H9 (cell line): ENCODE measurements around the gene R3HDM2. TPM values are rescaled to one million over a fixed set of nuclear protein-coding genes. Genes with fewer than 3 reads are reported as not detected.

Experiments used
- DNase-seq: peaks from one replicate; pipeline ENCODE4 v3.0.0-alpha.2; 2017
- H2AFZ ChIP-seq: one replicate; pipeline ENCODE4 v1.6.1; 2013; ENCODE audit warnings: mild to moderate bottlenecking, low read length, control low read depth, moderate library complexity
- H2AK5ac ChIP-seq: 2 replicates; pipeline ENCODE4 v1.6.1; 2013; ENCODE audit warnings: low read length, control low read depth, mixed read lengths; ENCODE audit not compliant: insufficient read length
- H2BK120ac ChIP-seq: one replicate; pipeline ENCODE4 v1.6.1; 2013; ENCODE audit warnings: low read depth, mild to moderate bottlenecking, low read length, control low read depth, inconsistent platforms; ENCODE audit not compliant: poor library complexity, severe bottlenecking
- H2BK12ac ChIP-seq: 2 replicates; pipeline ENCODE4 v1.6.1; 2013; ENCODE audit warnings: low read length, control low read depth, mixed read lengths, low read depth; ENCODE audit not compliant: insufficient read length
- H2BK15ac ChIP-seq: 2 replicates; pipeline ENCODE4 v1.6.1; 2013; ENCODE audit warnings: low read depth, low read length, control low read depth
- H2BK20ac ChIP-seq: one replicate; pipeline ENCODE4 v1.6.1; 2013; ENCODE audit warnings: low read depth, mild to moderate bottlenecking, low read length, control low read depth, inconsistent platforms; ENCODE audit not compliant: poor library complexity, severe bottlenecking
- H2BK5ac ChIP-seq: 2 replicates; pipeline ENCODE4 v1.6.1; 2013; ENCODE audit warnings: low read length, control low read depth, mixed read lengths; ENCODE audit not compliant: insufficient read length
- H3K14ac ChIP-seq: 2 replicates; pipeline ENCODE4 v1.6.1; 2013; ENCODE audit warnings: low read length, control low read depth; ENCODE audit not compliant: insufficient read depth
- H3K18ac ChIP-seq: 2 replicates; pipeline ENCODE4 v1.6.1; 2013; ENCODE audit warnings: low read depth, mild to moderate bottlenecking, mixed read lengths, low read length, control low read depth; ENCODE audit not compliant: insufficient read length
- H3K23ac ChIP-seq: 2 replicates; pipeline ENCODE4 v1.6.1; 2013; ENCODE audit warnings: low read length, control low read depth, mixed read lengths, low read depth; ENCODE audit not compliant: insufficient read length
- H3K23me2 ChIP-seq: 2 replicates; pipeline ENCODE4 v1.6.1; 2013; ENCODE audit warnings: low read depth, mild to moderate bottlenecking, mixed read lengths, low read length, control low read depth; ENCODE audit not compliant: insufficient read length, poor library complexity, severe bottlenecking
- H3K27ac ChIP-seq: 2 replicates; pipeline ENCODE4 v1.5.1; 2013; ENCODE audit warnings: low read length, control low read depth, mixed read lengths, low read depth; ENCODE audit not compliant: insufficient read length
- H3K27me3 ChIP-seq: 2 replicates; pipeline ENCODE4 v1.6.1; 2013; ENCODE audit warnings: low read length, control low read depth, inconsistent platforms; ENCODE audit not compliant: insufficient read depth
- H3K4ac ChIP-seq: 2 replicates; pipeline ENCODE4 v1.6.1; 2013; ENCODE audit warnings: low read depth, mild to moderate bottlenecking, control low read depth, inconsistent platforms, low read length, moderate library complexity
- H3K4me1 ChIP-seq: 2 replicates; pipeline ENCODE4 v1.6.1; 2013; ENCODE audit warnings: low read length, control low read depth, inconsistent platforms; ENCODE audit not compliant: insufficient read depth
- H3K4me2 ChIP-seq: 2 replicates; pipeline ENCODE4 v1.6.1; 2013; ENCODE audit warnings: low read length, control low read depth, mixed read lengths; ENCODE audit not compliant: insufficient read length, insufficient read depth
- H3K56ac ChIP-seq: 2 replicates; pipeline ENCODE4 v1.6.1; 2013; ENCODE audit warnings: low read depth, mild to moderate bottlenecking, mixed read lengths, low read length, control low read depth; ENCODE audit not compliant: insufficient read length
- H3K79me1 ChIP-seq: 2 replicates; pipeline ENCODE4 v1.6.1; 2013; ENCODE audit warnings: low read depth, mild to moderate bottlenecking, moderate library complexity, low read length, control low read depth, inconsistent platforms; ENCODE audit not compliant: insufficient read depth, poor library complexity, severe bottlenecking
- H3K79me2 ChIP-seq: 2 replicates; pipeline ENCODE4 v1.6.1; 2013; ENCODE audit warnings: low read length, control low read depth, inconsistent platforms; ENCODE audit not compliant: insufficient read depth
- H3K9ac ChIP-seq: 2 replicates; pipeline ENCODE4 v1.6.1; 2013; ENCODE audit warnings: low read length, control low read depth, mixed read lengths; ENCODE audit not compliant: insufficient read length; ENCODE audit errors: extremely low read depth
- H3K9me3 ChIP-seq: one replicate; pipeline ENCODE4 v1.6.1; 2013; ENCODE audit warnings: low read depth, low read length, inconsistent platforms; ENCODE audit not compliant: control insufficient read depth
- H3T11ph ChIP-seq: one replicate; pipeline ENCODE4 v1.6.1; 2013; ENCODE audit warnings: mild to moderate bottlenecking, low read length, control low read depth, inconsistent platforms
- H4K20me1 ChIP-seq: one replicate; pipeline ENCODE4 v1.6.1; 2013; ENCODE audit not compliant: control insufficient read depth, insufficient read length, insufficient read depth
- H4K5ac ChIP-seq: 2 replicates; pipeline ENCODE4 v1.6.1; 2013; ENCODE audit warnings: low read depth, mild to moderate bottlenecking, mixed read lengths, low read length, control low read depth; ENCODE audit not compliant: insufficient read length
- H4K8ac ChIP-seq: replicated peaks from 2 replicates; pipeline ENCODE4 v1.6.1; 2013; ENCODE audit warnings: low read length, control low read depth, mixed read lengths, low read depth; ENCODE audit not compliant: insufficient read length
- H4K91ac ChIP-seq: 2 replicates; pipeline ENCODE4 v1.6.1; 2013; ENCODE audit warnings: low read depth, mild to moderate bottlenecking, moderate library complexity, mixed read lengths, low read length, control low read depth; ENCODE audit not compliant: insufficient read length
- H3K27ac Mint-ChIP-seq, 3 experiments: 2 replicates in 2 of 3; 3 replicates in 1 of 3; pipeline ENCODE4 v1.8.0; 2020 to 2021; ENCODE audit warnings: mixed read lengths in 3 of 3, mild to moderate bottlenecking in 1 of 3, moderate library complexity in 1 of 3
- H3K27me3 Mint-ChIP-seq: 2 replicates; pipeline ENCODE4 v1.8.0; 2021; ENCODE audit warnings: low read depth, mild to moderate bottlenecking, moderate library complexity, mixed read lengths
- H3K36me3 Mint-ChIP-seq, 3 experiments: 2 replicates in 2 of 3; 3 replicates in 1 of 3; pipeline ENCODE4 v1.8.0; 2020 to 2021; ENCODE audit warnings: low read depth in 3 of 3, mixed read lengths in 3 of 3; ENCODE audit not compliant: insufficient read depth in 1 of 3
- H3K4me1 Mint-ChIP-seq, 2 experiments: 2 replicates each; pipeline ENCODE4 v1.8.0; 2020; ENCODE audit warnings: mixed read lengths in 2 of 2
- H3K4me3 Mint-ChIP-seq, 2 experiments: 2 replicates in 1 of 2; 3 replicates in 1 of 2; pipeline ENCODE4 v1.8.0; 2020 to 2021; ENCODE audit warnings: mild to moderate bottlenecking in 2 of 2, mixed read lengths in 2 of 2, moderate library complexity in 1 of 2
- H3K9me3 Mint-ChIP-seq, 2 experiments: 2 replicates in 1 of 2; 3 replicates in 1 of 2; pipeline ENCODE4 v1.8.0; 2020; ENCODE audit warnings: mild to moderate bottlenecking in 2 of 2, mixed read lengths in 2 of 2, moderate library complexity in 1 of 2
- CTCF ChIP-seq: fragments of 200-600 bp; sonication (generic); conservative IDR thresholded peaks from 3 replicates; pipeline ENCODE4 v1.8.0; 2021; ENCODE audit warnings: antibody characterized with exemption, mild to moderate bottlenecking
- total RNA-seq: library from RNA; stranded (reverse); gene quantifications from 2 replicates; pipeline ENCODE4 v1.2.1, GENCODE V29; 2021

R3HDM2 gene
- total RNA-seq, 1 experiment from 2014 or later: 43.9 TPM

GRCh38 chr12:57355734-57356133 is 75.1 kb downstream of the R3HDM2 start:
- Histone ChIP-seq H3T11ph (no peak overlapping the region), H3K14ac (no peak overlapping the region), H4K20me1 (no peaks in the 10 kb centered on the region), H2BK20ac (no peak overlapping the region), H4K8ac (no peak overlapping the region), H3K18ac (no peak overlapping the region), H3K23ac (no peak overlapping the region), H3K23me2 (no peaks in the 10 kb centered on the region), H3K9ac (no peak overlapping the region), H4K5ac (no peak overlapping the region), H3K56ac (no peak overlapping the region), H3K4me1 (no peaks in the 10 kb centered on the region), H3K9me3 (no peaks in the 10 kb centered on the region), H3K79me1 (no peaks in the 10 kb centered on the region), H3K27ac (no peak overlapping the region), H3K79me2 (no peaks in the 10 kb centered on the region), H2AFZ (no peak overlapping the region), H3K27me3 (no peaks in the 10 kb centered on the region), H3K4ac (no peak overlapping the region), H2BK15ac (no peak overlapping the region), H2BK12ac (no peak overlapping the region), H2BK5ac (no peak overlapping the region), H3K4me2 (no peak overlapping the region), H4K91ac (no peak overlapping the region), H2BK120ac (no peak overlapping the region), H2AK5ac (no peak overlapping the region)
- H3K4me3 Mint-ChIP-seq: no peak overlapping the region
- no peak for TF ChIP-seq CTCF
- no peaks in the 10 kb centered on the region for H3K27me3 Mint-ChIP-seq
- no peak overlapping the region for H3K27ac Mint-ChIP-seq
- H3K4me1 Mint-ChIP-seq: no peaks in the 10 kb centered on the region
- no peaks in the 10 kb centered on the region for H3K9me3 Mint-ChIP-seq
- no peak for DNase-seq
- H3K36me3 Mint-ChIP-seq: peaks cover 0 to 8% (median 0%) of the 10 kb centered on the region in 3 experiments; a peak in 2 of 7 replicates
